GM19238 (cell line): Measurements from ENCODE around the gene ZMAT5.

Experiments used
- DNase-seq: peaks from one replicate; pipeline ENCODE4 v3.0.0; 2011; ENCODE audit warnings: low spot score; ENCODE audit not compliant: insufficient read length

Gene ZMAT5

DNA sequence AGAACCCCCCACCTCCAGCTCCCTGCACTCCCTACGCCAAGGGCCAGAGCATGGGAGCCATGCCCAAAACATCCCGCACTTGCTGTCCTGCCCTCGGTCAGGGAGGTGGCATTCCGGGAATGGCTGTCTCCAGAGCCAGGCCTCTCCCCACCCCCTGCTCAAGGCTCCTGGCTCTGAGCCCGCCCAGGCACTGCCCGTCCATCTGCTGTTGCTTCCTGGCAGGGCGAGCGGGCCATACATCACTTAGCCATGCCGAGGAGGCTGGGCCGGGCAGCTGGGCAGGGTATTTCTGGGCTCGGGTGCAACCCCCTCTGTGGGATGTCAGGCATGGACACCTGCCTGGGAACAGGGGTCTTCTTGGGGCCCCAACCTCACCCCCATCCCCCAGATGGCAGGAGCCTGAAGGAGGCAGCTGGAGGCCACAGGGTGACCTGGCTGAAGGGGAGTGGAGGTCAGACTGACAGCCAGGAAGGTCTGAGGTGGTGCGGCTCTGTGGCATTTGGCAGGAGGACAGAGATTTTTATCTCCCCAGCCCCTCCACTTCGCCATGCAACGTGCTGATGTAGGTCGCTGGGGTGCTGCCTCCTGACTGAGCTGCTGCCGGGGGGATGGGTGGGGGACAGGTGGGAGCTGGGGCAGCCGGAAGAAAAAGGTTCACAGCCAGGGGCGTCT, 55.7 kb downstream of the ZMAT5 start:
- no peak for DNase-seq

- no peak for DNase-seq
These were observed 56.6 kb downstream of the ZMAT5 start for GRCh38 chr22:29710193-29710592.

DNA sequence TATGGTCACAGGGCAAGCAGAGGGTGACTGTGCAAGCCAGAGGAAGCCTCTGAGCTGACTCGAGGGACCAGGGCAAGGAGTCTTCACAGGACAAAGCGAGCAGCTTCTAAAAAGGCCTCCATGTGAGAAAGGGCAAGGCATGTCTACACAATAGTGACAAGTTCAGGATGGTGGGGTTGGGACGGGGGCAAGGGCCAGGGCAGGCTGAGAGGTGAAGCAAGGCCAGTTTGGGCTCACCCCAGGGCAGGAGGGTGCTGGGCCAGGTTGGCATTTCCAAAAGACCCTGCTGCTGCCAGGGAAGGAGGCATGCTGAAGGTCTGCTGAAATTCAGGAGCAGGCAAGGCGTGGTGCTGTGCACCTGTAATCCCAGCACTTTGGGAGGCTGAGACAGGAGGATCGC, 59.3 kb downstream of the ZMAT5 start:
- DNase-seq, result no peak

- DNase-seq, result no peak
These were observed 59.8 kb downstream of the ZMAT5 start for GRCh38 chr22:29707010-29707409.

- no peak for DNase-seq
These were observed 60.3 kb downstream of the ZMAT5 start for GRCh38 chr22:29706486-29706885.

GRCh38 chr22:29705651-29706050, 61.2 kb downstream of the ZMAT5 start:
- no peak for DNase-seq

DNA sequence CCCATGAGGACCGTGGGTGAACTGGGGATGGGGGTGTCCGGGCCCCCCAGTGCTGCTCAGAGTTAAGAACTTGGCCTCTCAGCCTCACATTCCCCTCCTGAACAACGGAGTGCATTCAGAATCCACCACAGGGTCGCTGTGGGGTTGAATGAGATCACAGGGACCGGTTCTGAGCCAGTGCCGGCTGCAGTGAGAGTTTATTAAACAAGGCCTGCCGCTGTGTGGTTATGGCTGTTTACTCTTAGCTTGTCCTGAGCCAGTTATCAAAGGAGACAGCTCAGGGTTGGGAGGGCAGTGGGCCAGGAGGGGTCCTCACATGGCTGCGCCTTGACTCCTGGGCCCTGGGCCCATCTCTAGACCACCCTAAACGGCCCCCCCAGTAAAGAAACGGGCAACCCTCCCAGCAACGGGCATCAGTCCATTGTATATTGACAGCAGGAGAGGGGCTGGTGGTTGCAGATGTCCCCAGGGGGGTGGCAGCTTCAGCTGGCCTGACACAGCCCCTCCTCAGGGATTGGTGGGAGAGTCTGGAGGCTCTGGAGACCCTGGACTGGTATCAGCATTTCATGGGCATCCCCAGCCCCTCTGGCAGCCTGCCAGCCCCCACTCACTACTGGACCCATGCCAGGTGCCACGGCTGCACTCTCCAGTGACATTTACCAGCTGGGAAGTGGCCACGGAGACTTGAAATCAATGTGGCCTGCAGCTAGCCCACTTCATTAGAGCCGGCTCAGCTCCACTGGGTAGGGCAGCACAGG, 62.1 kb downstream of the ZMAT5 start:
- no peak for DNase-seq

GRCh38 chr22:29703569-29704195, 63.1 kb downstream of the ZMAT5 start:
- DNase-seq, result no peak

GRCh38 chr22:29702931-29703501, 63.8 kb downstream of the ZMAT5 start:
- no peak for DNase-seq

DNA sequence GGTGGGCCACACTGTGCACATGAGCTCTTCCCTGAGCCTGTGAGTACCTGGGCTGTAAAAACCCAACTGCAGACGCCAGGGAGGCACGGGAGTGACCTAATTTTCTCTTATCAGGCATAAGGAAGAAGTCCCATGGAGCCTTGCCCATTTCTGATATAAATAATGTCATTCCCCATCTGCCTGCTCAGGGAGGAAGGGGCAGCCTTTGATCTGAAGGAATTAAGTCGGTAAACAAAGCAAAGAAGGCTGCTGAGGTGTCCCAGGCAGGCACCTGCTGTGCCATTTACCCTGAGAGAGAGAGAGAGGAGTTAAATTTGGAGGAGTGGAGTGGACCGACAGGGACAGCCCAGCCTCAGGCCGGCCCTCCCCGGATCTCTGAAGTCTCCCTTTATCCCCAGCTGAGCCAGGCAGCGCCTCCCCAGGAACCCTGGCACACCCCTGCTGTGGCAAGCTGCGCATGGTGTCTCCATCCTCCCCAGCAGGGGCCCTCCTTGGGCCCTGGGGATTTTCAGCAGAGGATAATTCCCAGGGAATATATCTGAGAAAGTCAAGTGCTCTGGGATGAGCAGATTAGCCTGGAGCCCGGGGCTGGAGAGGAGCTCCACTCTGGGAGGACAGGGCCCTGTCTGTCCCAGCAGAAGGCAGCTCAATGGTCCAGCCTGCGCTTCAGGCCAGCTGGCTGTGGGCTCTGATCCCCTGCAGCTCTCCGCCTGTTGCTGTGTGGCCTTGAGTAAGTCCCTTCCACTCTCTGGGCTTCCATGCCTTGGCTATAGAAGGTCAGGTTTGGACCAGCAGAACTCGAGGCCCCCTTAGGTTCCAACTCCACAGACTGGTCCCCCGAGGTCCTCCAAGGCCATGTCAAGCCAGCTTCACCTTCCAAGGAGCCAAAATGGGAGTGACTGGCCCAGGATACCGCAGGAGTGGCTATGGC, 64.5 kb downstream of the ZMAT5 start:
- no peak for DNase-seq

GRCh38 chr22:29701155-29701999, 65.4 kb downstream of the ZMAT5 start:
- peak; percentile 35 for DNase-seq

GRCh38 chr22:29700900-29701154, 66.0 kb downstream of the ZMAT5 start:
- DNase-seq, result no peak

- DNase-seq, result no peak
These were observed 66.5 kb downstream of the ZMAT5 start for GRCh38 chr22:29700206-29700899.

DNA sequence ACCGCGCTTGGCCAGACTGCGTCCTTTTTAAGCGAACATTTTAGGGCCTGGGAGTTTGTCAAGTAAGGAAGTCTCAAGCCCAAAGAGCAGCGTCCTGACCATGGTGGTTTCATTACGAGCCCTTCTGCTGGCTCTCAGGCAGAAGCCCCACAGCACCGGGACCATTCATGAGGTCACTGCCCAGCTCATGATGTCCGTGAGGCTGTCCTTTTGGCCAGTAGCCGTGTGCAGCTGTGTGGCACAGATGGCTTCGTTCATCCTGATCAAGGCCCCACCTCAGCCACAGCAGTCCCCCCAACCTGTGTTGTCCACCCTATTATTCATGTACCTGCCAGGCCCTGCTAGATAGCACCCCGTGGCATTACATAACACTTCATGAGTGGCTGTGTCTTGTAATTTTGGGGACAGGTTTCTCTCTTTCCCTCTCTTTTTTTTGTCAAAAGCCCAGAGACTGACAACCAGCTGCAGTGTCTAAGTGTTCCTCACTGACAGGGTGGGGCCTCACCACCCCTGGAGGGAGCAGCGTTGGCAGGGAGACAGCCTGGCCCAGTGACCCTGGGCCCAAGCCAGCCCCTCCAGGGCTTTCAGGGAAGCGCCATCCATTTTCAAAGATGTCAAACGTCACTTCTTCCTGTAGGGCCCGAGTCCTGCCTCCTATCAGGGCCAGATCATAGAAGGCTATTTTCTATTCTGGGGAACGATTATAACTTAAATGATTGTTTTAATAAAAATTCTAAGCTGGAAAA, 68.8 kb downstream of the ZMAT5 start:
- no peak for DNase-seq

- DNase-seq, result no peak
These were observed 71.5 kb downstream of the ZMAT5 start for GRCh38 chr22:29695129-29695926.

DNA sequence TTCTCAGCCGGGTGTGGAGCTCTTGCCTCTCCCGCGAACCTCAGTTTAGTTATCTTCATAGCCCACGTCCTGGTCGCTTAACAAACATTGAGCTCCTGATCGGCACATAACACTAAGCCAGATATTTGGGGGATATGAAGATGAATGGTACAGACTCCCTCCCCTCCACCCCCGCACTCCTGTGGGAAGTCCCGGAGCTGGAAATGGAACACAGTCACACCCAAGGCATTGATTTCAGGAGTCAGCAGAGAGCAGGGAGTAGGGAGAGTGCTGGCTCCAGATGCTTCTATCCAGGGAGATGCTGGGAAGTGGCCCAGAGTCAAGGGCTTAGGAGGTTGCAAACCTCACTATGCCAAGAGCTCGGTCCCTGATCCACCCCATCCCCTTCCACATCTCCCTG, 73.1 kb downstream of the ZMAT5 start:
- DNase-seq, result no peak

GRCh38 chr22:29693161-29693560, 73.6 kb downstream of the ZMAT5 start:
- no peak for DNase-seq

- no peak for DNase-seq
These were observed 74.5 kb downstream of the ZMAT5 start for GRCh38 chr22:29692327-29692640.
